ENCODE data around the gene UST. TPM values are rescaled to one million over a fixed set of nuclear protein-coding genes. Genes with fewer than 3 reads are reported as not detected.

UST gene
- total RNA-seq, 4 donors from 2014 or later: 4.8 to 9.0 (median 7.8) TPM

DNA sequence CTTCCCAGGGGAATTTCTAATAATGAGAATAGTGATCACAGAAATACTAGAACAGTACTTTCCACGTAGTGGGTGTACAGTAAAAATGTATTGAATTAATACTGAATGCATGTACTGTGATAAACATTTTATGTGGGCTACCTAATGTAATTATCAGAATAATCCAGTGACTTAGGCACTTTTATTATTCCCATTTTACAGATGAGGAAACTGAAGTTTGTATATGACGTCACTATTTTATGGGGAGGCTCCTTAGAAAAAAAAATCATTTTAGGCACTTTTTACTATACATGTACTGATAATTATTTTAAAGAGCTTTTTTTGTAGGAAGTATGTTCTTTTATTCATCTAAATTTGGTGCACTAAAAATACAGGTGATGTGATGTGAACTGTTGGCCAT is 295.1 kb downstream of the UST start:
- Histone ChIP-seq H3K27me3 (no peaks in the 10 kb centered on the region), H3K9me3 (no peaks in the 10 kb centered on the region), H3K36me3 (no peaks in the 10 kb centered on the region), H3K27ac (no peak overlapping the region), H3K4me1 (peaks cover 0 to 10% (median 0%) of the 10 kb centered on the region in 4 donors), H3K4me3 (no peak overlapping the region)
- 90 to 100% methylated on average over 2 of the region's 2 CpGs for WGBS, 2 donors (ENCODE audit: low coverage in 1 of 2)
- intact Hi-C loops (cut with DNase I; ENCODE audit: low total_unique reads): no loop called here
- TF ChIP-seq, protein P1, sequence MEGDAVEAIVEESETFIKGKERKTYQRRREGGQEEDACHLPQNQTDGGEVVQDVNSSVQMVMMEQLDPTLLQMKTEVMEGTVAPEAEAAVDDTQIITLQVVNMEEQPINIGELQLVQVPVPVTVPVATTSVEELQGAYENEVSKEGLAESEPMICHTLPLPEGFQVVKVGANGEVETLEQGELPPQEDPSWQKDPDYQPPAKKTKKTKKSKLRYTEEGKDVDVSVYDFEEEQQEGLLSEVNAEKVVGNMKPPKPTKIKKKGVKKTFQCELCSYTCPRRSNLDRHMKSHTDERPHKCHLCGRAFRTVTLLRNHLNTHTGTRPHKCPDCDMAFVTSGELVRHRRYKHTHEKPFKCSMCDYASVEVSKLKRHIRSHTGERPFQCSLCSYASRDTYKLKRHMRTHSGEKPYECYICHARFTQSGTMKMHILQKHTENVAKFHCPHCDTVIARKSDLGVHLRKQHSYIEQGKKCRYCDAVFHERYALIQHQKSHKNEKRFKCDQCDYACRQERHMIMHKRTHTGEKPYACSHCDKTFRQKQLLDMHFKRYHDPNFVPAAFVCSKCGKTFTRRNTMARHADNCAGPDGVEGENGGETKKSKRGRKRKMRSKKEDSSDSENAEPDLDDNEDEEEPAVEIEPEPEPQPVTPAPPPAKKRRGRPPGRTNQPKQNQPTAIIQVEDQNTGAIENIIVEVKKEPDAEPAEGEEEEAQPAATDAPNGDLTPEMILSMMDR (IDR thresholded peaks at IDR 0.05): no peak
- TF ChIP-seq POLR2AphosphoS5 (IDR thresholded peaks at IDR 0.05) (no peak), POLR2A (IDR thresholded peaks at IDR 0.05) (no peak), EP300 (IDR thresholded peaks at IDR 0.05; ENCODE audit: low read depth) (no peak)
- no peak for DNase-seq
- in situ Hi-C loops (cut with MboI; ENCODE audit: low pct_ligation_motif_present in 1 of 4, low pct_unique_long_range_greater_than_20kb in 1 of 4, low sequenced_read_pairs in 3 of 4): no loop called here

DNA sequence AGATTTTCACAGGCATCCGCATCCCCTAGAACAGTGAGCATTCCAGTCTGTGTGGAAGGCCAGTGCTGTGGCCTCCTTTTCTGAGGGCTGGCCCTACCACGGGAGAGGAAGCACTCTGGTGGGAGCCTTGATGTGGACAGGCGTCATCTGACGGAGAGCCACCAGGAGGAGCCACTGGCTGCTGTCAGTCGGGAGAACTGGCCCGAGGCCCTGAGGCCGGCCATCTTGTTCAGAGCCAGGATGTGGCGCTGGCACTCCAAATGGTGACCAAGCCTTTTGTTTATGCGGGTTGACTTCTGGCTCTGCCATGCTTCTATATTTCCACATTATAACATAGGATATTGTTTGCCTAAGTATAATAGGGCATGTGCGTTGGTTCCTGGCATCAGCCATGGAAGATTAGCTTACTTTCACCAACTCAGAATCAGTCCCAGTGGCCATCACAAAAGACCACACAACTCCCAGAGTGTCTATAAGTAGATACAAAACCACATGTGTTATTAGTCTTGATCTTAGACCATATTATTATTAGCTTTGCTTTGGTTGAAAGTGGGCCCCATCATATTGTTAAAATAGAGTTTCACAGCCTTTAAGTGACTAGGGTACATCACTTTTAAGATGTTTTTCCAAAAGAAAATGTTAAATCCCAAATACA is 296.8 kb downstream of the UST start:
- TF ChIP-seq, protein P1 (IDR thresholded peaks at IDR 0.05): peak in 1 of 5 experiments; percentile 9
- no peak for TF ChIP-seq EP300 (IDR thresholded peaks at IDR 0.05; ENCODE audit: low read depth)
- no peak for DNase-seq
- 83 to 97% methylated on average over 1 to 10 of the region's 10 CpGs for WGBS, 2 donors (ENCODE audit: low coverage in 1 of 2)
- in situ Hi-C loops (cut with MboI; ENCODE audit: low pct_ligation_motif_present in 1 of 4, low pct_unique_long_range_greater_than_20kb in 1 of 4, low sequenced_read_pairs in 3 of 4): no loop called here
- Histone ChIP-seq H3K4me1 (peaks cover 0 to 13% (median 0%) of the 10 kb centered on the region in 4 donors), H3K27me3 (no peaks in the 10 kb centered on the region), H3K36me3 (no peaks in the 10 kb centered on the region), H3K9me3 (no peaks in the 10 kb centered on the region), H3K4me3 (no peak overlapping the region), H3K27ac (no peak overlapping the region)
- intact Hi-C loops (cut with DNase I; ENCODE audit: low total_unique reads): no loop called here

DNA sequence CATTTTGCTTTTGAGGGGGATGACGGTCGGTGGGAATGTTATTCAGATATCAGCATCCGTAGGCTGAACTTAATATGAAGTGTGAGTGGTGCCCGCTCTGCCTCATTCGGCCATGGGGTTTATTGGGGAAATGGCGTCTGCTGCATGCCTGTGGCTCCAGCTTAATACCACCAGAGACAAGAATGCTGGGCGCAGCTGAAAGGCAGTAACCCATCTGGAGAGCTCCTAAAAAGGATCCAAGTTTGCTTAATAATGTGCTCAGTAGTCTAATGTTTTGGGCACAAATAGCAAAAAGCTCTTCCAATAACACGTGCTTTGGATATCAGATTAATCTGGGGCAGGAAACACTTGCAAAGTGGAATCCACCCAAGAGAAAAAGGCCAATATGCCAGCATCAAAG is 297.7 kb downstream of the UST start:
- 96 to 97% methylated on average over 7 to 8 of the region's 8 CpGs for WGBS, 2 donors (ENCODE audit: low coverage in 1 of 2)

DNA sequence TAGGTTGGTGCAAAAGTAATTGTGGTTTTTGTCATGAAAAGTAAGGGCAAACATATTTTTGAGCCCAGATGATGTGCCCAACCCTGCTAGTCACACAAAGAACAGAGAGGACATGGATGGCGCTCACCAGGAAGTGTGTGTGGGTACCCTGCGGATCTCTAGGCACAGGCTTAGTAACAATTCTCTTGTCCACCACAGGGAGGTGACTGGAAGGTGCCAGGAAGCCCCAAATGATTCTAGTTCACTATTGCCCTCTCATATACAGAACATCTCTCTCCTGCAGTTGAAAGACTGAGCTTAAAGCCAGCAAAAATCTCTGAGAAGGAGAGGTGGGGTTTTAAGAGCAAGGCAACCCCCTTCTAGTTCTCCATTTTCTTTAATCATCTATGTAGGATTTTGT is 298.6 kb downstream of the UST start:
- 60 to 71% methylated on average over 1 to 2 of the region's 2 CpGs for WGBS, 2 donors (ENCODE audit: low coverage in 1 of 2)
- DNase-seq: no peak
- H3K4me1 ChIP-seq: peaks cover 0 to 13% (median 0%) of the 10 kb centered on the region in 4 donors
- H3K4me3 ChIP-seq: no peak overlapping the region
- no peak overlapping the region for H3K27ac ChIP-seq
- no peaks in the 10 kb centered on the region for H3K9me3 ChIP-seq
- H3K27me3 ChIP-seq: no peaks in the 10 kb centered on the region
- in situ Hi-C loops (cut with MboI; ENCODE audit: low pct_ligation_motif_present in 1 of 4, low pct_unique_long_range_greater_than_20kb in 1 of 4, low sequenced_read_pairs in 3 of 4) (no loop called here), intact Hi-C loops (cut with DNase I; ENCODE audit: low total_unique reads) (no loop called here)
- no peak for TF ChIP-seq POLR2AphosphoS5 (IDR thresholded peaks at IDR 0.05)
- TF ChIP-seq, protein P1 (IDR thresholded peaks at IDR 0.05): no peak
- TF ChIP-seq POLR2A (IDR thresholded peaks at IDR 0.05): no peak
- no peak for TF ChIP-seq EP300 (IDR thresholded peaks at IDR 0.05; ENCODE audit: low read depth)
- H3K36me3 ChIP-seq: no peaks in the 10 kb centered on the region

More for the DNA sequence above, 297.7 kb downstream of the UST start:
- H3K27me3 ChIP-seq: no peaks in the 10 kb centered on the region
- H3K4me3 ChIP-seq: no peak overlapping the region
- H3K36me3 ChIP-seq: no peaks in the 10 kb centered on the region
- TF ChIP-seq, protein P1 (IDR thresholded peaks at IDR 0.05): no peak
- TF ChIP-seq POLR2AphosphoS5 (IDR thresholded peaks at IDR 0.05) (no peak), EP300 (IDR thresholded peaks at IDR 0.05; ENCODE audit: low read depth) (no peak), POLR2A (IDR thresholded peaks at IDR 0.05) (no peak)
- intact Hi-C loops (cut with DNase I; ENCODE audit: low total_unique reads) (no loop called here), in situ Hi-C loops (cut with MboI; ENCODE audit: low pct_ligation_motif_present in 1 of 4, low pct_unique_long_range_greater_than_20kb in 1 of 4, low sequenced_read_pairs in 3 of 4) (no loop called here)
- H3K4me1 ChIP-seq: peaks cover 0 to 13% (median 0%) of the 10 kb centered on the region in 4 donors
- H3K27ac ChIP-seq: no peak overlapping the region
- DNase-seq: no peak
- no peaks in the 10 kb centered on the region for H3K9me3 ChIP-seq
